Measurements from ENCODE around the gene ZNF700.
"Not testable (repeated sequence)": the region's sequence is repeated elsewhere in the genome, so short reads cannot be mapped to it uniquely, and the experiment has no call there.

Gene ZNF700

DNA sequence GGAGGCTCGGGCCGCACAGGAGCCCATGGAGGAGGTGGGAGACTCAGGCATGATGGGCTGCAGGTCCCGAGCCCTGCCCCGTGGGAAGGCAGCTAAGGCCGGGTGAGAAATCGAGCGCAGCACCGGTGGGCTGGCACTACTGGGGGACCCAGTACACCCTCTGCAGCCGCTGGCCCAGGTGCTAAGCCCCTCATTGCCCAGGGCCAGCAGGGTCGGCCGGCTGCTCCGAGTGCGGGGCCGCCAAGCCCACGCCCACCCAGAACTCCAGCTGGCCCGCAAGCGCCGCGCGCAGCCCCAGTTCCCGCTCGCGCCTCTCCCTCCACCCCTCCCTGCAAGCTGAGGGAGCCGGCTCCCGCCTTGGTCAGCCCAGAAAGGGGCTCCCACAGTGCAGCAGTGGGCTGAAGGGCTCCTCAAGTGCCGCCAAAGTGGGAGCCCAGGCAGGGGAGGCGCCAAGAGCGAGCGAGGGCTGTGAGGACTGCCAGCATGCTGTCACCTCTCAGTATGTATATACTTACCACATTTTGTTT, 16.5 kb downstream of the ZNF700 start:
- DNase-seq (ENCODE audit: low read depth), result not testable (repeated sequence)

DNA sequence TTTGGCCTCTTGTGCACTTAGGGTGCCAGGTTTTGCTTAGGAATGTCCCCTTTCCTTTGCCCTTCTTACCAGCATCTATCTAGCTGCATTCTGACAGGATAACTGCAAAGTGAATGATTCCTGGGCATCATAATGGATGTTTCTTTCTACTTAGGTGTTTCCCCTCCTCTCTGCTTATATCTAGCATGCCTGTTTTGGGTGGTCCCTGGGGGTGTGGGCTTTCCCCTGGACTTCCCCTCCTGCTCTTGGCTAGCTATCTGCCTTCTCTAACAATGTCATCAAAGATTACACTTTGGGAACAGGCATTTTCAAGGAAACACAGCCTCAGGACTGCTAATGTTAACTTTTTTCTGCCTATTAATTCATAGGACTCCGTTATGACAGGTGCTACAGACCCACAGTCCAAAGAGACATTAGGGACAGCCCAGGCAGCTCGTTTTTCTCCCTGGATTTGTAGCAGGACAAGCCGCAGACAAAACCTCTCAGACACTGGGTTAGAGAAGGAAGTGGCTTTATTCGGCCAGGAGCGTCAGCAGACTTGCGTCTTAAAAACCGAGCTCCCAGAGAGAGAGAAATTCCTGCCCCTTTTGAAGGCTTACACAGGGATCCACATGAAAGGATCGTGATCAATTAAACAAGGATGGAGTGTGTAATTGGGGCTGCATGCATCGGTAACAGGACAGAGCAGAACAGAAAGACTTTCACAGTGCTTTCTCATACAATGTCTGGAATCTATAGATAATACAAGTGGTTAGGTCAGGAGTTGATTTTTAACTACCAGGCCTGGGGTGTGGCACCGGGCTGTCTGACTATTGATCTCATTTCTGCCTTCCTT, 17.3 kb downstream of the ZNF700 start:
- no peak for DNase-seq (ENCODE audit: low read depth)

DNA sequence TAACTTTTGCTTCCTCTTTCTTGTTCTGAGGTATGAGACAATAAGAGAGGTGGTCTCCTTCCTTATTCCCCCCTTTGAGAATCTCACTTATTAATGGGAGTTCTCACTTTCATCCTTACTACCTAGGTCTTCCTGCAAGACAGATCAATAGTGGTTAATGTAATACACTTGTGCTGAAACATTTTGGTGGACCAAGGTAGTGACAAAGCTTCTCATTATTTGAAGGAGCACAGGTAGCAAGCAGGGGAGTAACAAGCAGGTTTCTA, 17.9 kb downstream of the ZNF700 start:
- no peak for DNase-seq (ENCODE audit: low read depth)

DNA sequence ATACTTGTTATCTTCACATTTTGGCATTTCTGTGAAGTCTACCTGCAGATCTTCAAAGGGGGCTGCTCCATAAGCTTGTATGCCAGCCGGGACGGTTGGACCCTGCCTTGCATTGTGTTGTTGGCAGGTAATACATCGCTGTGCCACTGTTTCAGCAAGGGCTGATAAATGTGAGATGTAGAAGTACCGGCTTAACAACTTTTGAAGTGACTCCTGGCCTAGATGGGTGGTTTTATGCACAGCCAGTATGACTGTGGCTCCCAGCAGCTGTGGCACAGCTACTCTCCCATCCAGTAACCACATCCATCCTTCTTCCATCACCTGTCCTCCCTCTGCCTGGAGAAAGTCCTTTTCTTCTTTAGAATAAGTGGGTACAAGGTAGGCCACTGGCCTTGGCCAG, 19.7 kb downstream of the ZNF700 start:
- no peak for DNase-seq (ENCODE audit: low read depth)

DNA sequence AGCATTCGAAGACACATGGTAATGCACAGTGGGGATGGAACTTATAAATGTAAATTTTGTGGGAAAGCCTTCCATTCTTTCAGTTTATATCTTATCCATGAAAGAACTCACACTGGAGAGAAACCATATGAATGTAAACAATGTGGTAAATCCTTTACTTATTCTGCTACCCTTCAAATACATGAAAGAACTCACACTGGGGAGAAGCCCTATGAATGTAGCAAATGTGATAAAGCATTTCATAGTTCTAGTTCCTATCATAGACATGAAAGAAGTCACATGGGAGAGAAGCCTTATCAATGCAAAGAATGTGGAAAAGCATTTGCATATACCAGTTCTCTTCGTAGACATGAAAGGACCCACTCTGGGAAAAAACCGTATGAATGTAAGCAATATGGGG, 23.7 kb downstream of the ZNF700 start:
- DNase-seq (ENCODE audit: low read depth), result no peak

DNA sequence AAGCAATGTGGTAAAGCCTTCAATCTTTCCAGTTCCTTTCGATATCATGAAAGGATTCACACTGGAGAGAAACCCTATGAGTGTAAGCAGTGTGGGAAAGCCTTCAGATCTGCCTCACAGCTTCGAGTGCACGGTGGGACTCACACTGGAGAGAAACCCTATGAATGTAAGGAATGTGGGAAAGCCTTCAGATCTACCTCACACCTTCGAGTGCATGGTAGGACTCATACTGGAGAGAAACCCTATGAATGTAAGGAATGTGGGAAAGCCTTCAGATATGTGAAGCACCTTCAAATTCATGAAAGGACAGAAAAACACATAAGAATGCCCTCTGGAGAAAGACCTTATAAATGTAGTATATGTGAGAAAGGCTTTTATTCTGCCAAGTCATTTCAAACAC, 24.3 kb downstream of the ZNF700 start:
- no peak for DNase-seq (ENCODE audit: low read depth)

DNA sequence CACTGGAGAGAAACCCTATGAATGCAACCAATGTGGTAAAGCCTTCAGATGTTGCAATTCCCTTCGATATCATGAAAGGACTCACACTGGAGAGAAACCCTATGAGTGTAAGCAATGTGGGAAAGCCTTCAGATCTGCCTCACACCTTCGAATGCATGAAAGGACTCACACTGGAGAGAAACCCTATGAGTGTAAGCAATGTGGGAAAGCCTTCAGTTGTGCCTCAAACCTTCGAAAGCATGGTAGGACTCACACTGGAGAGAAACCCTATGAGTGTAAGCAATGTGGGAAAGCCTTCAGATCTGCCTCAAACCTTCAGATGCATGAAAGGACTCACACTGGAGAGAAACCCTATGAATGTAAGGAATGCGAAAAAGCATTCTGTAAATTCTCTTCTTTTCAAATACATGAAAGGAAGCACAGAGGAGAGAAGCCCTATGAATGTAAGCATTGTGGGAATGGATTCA, 24.7 kb downstream of the ZNF700 start:
- DNase-seq (ENCODE audit: low read depth), result not testable (repeated sequence)

DNA sequence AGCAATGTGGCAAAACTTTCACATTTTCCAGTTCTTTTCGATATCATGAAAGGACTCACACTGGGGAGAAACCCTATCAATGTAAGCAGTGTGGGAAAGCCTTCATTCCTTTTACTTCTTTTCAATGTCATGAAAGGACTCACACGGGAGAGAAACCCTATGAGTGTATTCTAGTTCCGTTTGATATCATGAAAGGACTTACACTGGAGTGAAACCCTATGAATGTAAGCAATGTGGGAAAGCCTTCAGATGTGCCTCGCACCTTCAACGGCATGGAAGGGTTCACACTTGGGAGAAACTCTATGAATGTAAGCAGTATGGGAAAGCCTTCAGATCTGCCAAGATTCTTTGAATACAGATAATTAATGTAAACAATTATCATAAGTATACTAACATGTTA, 25.4 kb downstream of the ZNF700 start:
- no peak for DNase-seq (ENCODE audit: low read depth)

DNA sequence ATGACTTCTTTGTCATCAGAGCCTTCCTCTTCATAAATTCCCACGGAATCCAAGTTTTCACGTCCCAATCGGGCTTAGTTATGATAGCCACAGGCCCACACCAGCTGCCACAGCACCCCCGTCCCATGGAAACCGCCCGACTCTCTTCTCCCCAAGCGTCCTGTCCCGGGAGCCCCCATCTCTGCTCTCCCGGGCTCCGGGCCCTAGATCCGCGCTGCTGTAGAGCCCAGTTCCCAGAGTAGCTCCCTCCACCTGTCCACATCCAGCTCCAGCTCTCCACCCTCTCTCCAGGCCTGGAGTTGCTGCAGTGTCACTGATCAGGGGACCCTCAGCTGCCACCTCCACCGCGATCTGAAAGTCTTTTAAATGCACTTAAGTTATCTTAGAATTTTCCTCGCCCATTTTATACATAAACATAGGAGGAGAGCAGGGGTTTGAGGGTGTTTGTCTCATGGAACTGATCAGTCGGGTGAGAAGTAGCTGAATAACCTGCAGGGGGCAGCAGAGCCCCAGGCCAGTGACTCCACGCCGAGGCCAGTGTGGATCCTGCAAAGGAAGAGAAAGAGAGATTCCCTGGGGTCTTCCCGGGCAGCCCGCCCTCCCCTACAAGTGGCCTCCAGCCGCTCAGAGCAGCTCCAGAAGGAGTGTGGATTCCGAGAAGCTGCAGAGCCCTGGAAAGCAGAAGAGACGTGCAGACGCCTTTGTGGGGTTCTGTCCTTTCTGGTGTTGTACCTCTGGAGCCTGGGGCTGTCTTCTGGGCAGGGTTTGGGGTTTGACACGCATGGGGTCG, 38.9 kb downstream of the ZNF700 start:
- DNase-seq (ENCODE audit: low read depth), result peak; percentile 64

DNA sequence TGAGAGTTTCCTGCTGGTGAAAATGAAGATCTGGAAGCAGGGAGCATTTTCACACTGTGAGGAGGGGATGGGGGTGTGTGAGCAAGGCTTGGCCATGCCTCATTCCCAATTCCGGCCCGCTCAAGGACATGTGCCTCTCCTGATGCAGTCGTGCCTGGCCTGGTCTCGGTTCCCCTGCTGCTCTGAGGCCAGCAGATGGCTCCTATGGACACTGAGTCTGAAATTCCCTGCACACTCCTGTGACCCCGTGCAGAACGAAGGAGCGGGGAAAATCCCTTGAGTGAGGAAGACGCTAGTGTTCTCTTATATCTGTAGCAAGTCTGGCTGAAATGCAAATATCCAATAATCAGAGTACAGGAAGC, 39.6 kb downstream of the ZNF700 start:
- DNase-seq (ENCODE audit: low read depth), result no peak

DNA sequence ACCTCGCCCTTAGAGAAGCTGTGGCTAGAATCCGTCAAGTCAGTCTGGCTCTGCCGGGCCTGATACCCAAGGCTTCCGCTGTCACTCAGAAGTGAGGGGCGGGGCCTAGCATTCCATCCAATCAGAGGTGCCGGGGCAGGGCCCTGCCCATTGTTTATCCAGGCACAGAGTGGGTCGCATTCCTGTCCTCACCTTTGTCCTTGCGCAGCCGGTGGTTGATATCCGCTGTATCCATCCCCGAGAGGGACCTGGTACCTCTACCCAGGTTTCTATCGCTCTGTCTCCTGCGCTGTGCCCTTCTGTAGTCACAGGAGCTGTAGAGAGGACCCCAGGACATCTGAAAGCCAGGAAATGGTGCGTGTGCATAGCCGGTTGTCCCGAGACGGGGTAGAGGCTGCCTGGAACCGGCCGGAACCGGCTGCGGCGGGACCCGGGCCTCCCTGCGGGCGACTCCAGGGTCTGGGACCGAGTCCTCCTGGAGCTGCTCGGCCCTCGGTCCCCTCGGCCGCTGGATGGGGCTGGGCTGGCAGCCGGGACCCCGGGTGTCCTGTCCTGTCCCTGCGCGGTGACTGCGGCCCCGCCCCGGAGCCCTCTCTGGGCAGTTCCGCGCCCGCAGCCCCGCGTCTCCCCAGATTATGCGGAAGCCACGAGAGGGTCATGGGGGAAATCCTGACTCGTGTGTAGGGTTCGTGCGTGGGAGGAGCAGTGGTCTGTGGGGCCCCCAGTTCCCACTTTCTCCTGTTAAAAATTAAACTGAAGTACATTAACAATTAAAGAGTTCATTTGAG, 40.1 kb downstream of the ZNF700 start, which contains the start of gene ZNF763:
Gene ZNF763 (plus strand): TSS at position 183 of the 788 bp plus-strand sequence. CDS start 169 bp downstream, at position 352.
- DNase-seq (ENCODE audit: low read depth), result peak; percentile 78

DNA sequence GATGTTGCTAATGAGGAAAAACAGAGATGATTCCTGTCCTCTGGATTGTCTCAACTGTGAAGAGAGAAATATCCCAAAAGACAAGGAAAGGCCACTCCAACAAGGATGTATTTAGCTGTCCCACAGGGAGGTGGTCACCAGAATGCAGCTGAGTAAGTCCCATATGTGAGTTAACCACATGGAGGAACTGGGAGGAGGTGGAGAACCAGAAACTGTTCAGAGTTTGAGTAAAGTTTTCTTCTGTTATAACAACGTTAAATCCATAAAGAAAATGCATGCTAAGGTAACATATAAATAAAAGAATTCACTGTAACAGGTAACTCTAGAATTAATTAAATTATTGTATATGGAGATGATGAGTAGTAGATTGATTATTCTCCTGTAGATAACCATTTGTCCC, 45.3 kb downstream of the ZNF700 start:
- no peak for DNase-seq (ENCODE audit: low read depth)

DNA sequence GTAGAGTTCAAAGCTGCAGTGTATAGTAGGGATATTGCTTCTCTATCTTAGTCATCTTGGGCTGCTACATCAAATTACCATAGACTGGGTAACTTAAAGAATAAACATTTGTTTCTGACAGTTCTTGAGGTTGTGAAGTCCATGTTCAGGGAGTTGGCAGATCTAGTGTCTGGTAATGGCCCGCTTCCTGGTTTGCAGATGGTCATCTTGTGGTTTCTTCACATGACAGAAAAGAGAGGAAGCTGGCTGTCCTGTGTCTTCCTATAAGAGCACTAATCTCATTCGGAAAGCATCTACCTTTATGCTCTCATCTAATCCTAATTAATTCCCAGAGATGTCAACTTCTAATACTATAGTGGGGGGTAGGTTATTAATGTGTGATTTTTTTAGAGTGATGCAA, 46.1 kb downstream of the ZNF700 start:
- no peak for DNase-seq (ENCODE audit: low read depth)

DNA sequence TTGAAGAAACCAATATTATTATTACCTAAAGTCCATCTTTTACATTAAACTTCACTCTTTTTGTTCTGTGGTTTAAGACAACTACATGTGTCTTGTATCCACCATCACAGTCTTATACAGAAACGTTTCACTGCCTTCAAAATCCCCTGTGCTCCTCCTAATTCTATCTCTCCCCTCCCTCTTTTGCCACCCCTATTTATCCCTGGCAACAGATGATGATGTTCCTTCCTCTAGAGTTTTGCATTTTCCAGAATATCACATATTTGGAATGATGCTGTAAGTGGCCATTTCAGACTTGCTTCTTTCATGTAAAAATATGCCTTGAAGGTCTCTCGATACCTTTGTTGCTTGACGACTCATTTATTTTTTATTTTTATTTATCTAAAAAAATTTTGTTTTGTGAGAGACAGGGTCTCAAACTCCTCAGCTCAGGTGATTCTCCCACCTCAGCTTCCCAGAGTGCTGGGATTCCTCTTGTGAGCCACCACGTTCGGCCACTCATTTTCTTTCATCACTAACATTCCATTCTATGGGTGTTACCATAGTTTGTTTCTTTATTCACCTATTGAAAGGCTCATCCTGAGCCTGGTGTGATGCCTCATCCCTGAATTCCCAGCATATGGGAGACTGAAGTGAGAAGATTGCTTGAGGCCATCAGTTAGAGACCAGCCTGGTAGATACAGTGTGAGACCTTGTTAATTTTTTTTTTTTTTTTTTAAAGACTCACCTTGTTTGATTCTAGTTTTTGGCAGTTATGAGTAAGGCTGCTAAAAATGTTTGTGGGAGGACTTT, 48.3 kb downstream of the ZNF700 start:
- DNase-seq (ENCODE audit: low read depth), result no peak

DNA sequence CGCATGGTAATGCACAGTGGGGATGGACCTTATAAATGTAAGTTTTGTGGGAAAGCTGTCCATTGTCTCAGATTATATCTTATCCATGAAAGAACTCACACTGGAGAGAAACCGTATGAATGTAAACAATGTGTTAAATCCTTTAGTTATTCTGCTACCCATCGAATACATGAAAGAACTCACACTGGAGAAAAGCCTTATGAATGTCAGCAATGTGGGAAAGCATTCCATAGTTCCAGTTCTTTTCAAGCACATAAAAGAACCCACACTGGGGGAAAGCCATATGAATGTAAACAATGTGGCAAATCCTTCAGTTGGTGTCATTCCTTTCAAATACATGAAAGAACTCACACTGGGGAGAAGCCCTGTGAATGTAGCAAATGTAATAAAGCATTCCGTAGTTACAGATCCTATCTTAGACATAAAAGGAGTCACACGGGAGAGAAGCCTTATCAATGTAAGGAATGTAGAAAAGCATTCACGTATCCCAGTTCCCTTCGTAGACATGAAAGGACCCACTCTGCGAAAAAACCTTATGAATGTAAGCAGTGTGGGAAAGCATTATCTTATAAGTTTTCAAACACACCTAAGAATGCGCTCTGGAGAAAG, 53.7 kb downstream of the ZNF700 start:
- DNase-seq (ENCODE audit: low read depth), result no peak

DNA sequence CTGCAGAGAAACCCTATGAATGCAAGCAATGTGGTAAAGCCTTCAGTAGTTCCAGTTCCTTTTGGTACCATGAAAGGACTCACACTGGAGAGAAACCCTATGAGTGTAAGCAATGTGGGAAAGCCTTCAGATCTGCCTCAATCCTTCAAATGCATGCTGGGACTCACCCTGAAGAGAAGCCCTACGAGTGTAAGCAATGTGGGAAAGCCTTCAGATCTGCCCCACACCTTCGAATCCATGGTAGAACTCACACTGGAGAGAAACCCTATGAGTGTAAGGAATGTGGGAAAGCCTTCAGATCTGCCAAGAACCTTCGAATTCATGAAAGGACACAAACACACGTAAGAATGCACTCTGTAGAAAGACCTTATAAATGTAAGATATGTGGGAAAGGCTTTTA, 54.6 kb downstream of the ZNF700 start:
- no peak for DNase-seq (ENCODE audit: low read depth)

DNA sequence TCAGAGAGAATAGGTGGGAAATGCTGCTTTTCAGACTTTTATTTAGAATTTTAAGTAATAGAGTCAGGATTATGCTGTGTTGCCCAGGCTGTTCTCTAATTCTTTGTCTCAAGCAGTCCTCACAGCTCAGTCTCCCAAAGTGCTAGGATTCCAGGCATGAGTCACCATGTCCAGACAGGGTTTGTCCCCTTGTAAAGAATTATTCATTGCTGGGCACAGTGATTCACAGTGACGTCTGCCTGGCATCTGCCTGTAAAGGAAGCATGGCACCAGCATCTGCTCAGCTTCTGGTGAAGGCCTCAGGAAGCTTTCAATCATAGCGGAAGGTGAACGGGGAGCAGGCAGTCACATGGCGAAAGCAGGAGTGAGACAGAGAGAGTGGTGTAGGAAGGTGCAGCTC, 57.6 kb downstream of the ZNF700 start:
- DNase-seq (ENCODE audit: low read depth), result no peak

DNA sequence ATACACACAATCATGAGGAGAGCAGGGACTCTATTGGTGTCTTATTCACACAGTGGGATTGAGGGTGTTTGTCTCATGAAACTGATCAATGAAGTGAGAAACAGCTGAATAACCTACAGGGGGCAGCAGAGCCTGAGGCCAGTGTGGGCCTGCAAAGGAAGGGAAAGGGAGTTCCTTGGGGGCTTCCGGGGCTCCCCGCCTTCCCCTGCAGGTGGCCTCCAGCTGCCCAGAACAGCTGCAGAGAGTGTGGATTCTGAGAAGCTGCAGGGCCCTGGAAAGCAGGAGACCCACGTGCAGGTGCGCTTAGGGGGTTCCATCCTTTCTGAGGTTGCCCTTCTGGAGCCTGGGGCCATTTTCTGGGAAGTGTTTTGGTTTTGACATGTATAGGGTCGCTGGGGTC, 60.1 kb downstream of the ZNF700 start:
- no peak for DNase-seq (ENCODE audit: low read depth)

DNA sequence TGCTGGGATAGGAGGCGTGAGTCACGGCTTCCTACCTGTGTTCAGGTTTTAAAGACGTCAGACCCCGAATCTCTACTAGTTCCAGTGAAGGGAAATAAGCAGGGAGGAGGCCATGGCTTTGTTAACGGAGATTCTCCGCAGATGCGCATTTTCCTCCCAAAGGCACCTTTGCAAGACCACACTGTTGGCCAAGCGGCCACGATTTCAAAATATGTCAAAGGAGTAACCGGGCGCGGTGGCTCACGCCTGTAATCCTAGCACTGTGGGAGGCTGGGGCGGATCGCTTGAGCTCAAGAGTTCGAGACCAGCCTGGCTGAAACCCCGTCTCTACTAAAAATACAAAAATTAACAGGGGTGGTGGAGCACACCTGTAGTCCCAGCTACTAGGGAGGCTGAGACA, 61.8 kb downstream of the ZNF700 start:
- DNase-seq (ENCODE audit: low read depth), result no peak

DNA sequence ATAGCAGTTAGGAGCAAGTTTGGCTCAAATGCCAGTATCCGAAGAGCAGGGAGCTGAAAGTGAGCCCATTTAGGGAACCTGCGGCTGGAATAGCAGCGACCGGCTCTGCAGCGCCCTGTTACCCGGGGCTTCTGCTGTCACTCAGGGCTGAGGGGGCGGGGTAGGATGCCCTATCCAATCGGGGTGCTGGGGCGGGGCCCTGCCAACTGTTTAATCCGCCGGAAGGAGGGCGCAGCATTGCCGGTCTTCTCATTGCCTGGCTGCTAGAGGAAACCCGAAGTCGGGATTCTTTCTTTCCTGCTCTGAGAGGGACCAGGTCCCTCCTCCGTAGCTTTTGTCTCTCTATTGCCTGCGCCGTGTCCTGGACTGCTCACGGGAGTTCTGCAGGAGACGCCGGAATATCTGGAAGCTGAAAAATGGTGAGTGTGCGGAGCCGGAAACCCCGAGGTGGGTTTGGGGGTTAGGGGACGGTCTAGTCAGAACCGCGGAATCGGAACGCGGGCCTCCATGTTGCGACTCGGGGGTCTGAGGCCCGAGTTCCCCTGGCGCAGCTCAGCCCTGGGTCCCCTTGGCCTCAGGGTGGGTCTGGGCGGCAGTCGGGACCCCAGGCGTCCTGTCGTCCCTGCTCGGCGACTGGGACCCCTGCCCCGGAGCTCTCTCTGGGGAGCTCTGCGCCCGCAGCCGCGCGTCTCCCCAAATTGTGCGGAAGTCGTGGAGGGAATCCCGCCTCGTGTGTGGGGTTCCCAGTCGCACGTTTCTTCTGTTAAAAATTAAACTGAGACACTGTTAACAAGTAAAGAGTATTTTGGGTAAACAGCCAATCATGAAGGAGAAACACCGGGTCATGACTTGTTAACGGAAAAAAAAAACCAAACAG, 62.7 kb downstream of the ZNF700 start:
- DNase-seq (ENCODE audit: low read depth), result peak; percentile 90

Data from stimulated activated CD4-positive, alpha-beta T cell treated with anti-CD3 and anti-CD28 coated beads, Interleukin-2, amount 100 ng/mL, for 4 hours (primary cell).